Renal pelvis (tissue), 4 donors: ENCODE data around the gene KLHL10. TPM values are rescaled to one million over a fixed set of nuclear protein-coding genes. Genes with fewer than 3 reads are reported as not detected.
"Not testable (repeated sequence)": the region's sequence is repeated elsewhere in the genome, so short reads cannot be mapped to it uniquely, and the experiment has no call there.

Experiments used
- DNase-seq: peaks from one replicate; pipeline ENCODE4 v3.0.0-alpha.2; 2013
- polyA plus RNA-seq, 3 donors: library from polyadenylated mRNA; unstranded; fragments of 120-200 nt; gene quantifications; one replicate each; pipeline ENCODE4 v1.2.1, GENCODE V29; 2013; ENCODE audit not compliant: insufficient read length in 3 of 3

The KLHL10 gene
- polyA plus RNA-seq, 3 donors = 0.24 to 0.27 (median 0.27) TPM

- DNase-seq = no peak
Observed at GRCh38 chr17:41849251-41849990, 11.8 kb downstream of the KLHL10 start.

- not testable (repeated sequence) for DNase-seq
Observed at GRCh38 chr17:41851382-41851781, 13.8 kb downstream of the KLHL10 start.

- no peak for DNase-seq
Observed at GRCh38 chr17:41860254-41860931, 22.8 kb downstream of the KLHL10 start.

GRCh38 chr17:41863074-41863848 is 25.6 kb downstream of the KLHL10 start:
- DNase-seq = no peak

- DNase-seq = peak; percentile 48
Observed at GRCh38 chr17:41864498-41864835, 26.8 kb downstream of the KLHL10 start.

- peak; percentile 93 for DNase-seq
Observed at GRCh38 chr17:41864836-41865595, 27.4 kb downstream of the KLHL10 start, which contains the start of gene KLHL11. KLHL11 (minus strand) TSS chr17:41865423; CDS start chr17:41865370, 53 bp downstream.

- no peak for DNase-seq
Observed at GRCh38 chr17:41865596-41865893, 27.9 kb downstream of the KLHL10 start.

GRCh38 chr17:41868568-41868967 is 30.9 kb downstream of the KLHL10 start:
- no peak for DNase-seq

GRCh38 chr17:41869426-41869825 is 31.8 kb downstream of the KLHL10 start:
- DNase-seq = no peak

- DNase-seq = no peak
Observed at GRCh38 chr17:41870097-41870496, 32.5 kb downstream of the KLHL10 start.

- DNase-seq = no peak
Observed at GRCh38 chr17:41870627-41871026, 33.0 kb downstream of the KLHL10 start.

- DNase-seq = no peak
Observed at GRCh38 chr17:41871789-41872188, 34.2 kb downstream of the KLHL10 start.

GRCh38 chr17:41873559-41874292 is 36.1 kb downstream of the KLHL10 start:
- DNase-seq = no peak

GRCh38 chr17:41874293-41874670 is 36.7 kb downstream of the KLHL10 start:
- not testable (repeated sequence) for DNase-seq

GRCh38 chr17:41880130-41880529 is 42.5 kb downstream of the KLHL10 start:
- no peak for DNase-seq

GRCh38 chr17:41882756-41883155 is 45.1 kb downstream of the KLHL10 start:
- no peak for DNase-seq

GRCh38 chr17:41885733-41886132 is 48.1 kb downstream of the KLHL10 start:
- no peak for DNase-seq

GRCh38 chr17:41888332-41888965 is 50.8 kb downstream of the KLHL10 start:
- no peak for DNase-seq

- no peak for DNase-seq
Observed at GRCh38 chr17:41891135-41892020, 53.8 kb downstream of the KLHL10 start.

GRCh38 chr17:41892021-41892376 is 54.4 kb downstream of the KLHL10 start:
- DNase-seq = no peak
